Activated T-cell treated with anti-CD3 and anti-CD28 coated beads, Interleukin-2, amount 50 U/mL, for 4 hours (primary cell): ENCODE measurements around the gene APLNR. TPM values are rescaled to one million over a fixed set of nuclear protein-coding genes. Genes with fewer than 3 reads are reported as not detected.

Source experiments
- ATAC-seq, 2 donors: fragments of 200-7000 bp; cut with Tn5 transposase; one replicate each; pipeline ENCODE4 v1.10.0; 2021
- DNase-seq: peaks from one replicate; pipeline ENCODE4 v3.0.0-alpha.2; 2020
- H3K27me3 Mint-ChIP-seq: one replicate; pipeline ENCODE4 v1.8.0; 2021; ENCODE audit warnings: low read depth, mixed read lengths
- H3K36me3 Mint-ChIP-seq: one replicate; pipeline ENCODE4 v1.8.0; 2022; ENCODE audit warnings: mixed read lengths; ENCODE audit not compliant: insufficient read depth
- H3K4me1 Mint-ChIP-seq: one replicate; pipeline ENCODE4 v1.8.0; 2021; ENCODE audit warnings: low read depth, mixed read lengths
- H3K4me3 Mint-ChIP-seq: one replicate; pipeline ENCODE4 v1.8.0; 2021; ENCODE audit warnings: mild to moderate bottlenecking, moderate library complexity, mixed read lengths
- H3K9me3 Mint-ChIP-seq: one replicate; pipeline ENCODE4 v1.8.0; 2021; ENCODE audit warnings: mixed read lengths
- total RNA-seq, 3 donors: library from RNA; stranded (reverse); gene quantifications; one replicate each; pipeline ENCODE4 v1.2.1, GENCODE V29; 2021

APLNR gene
- total RNA-seq, 3 donors from 2014 or later: not detected

DNA sequence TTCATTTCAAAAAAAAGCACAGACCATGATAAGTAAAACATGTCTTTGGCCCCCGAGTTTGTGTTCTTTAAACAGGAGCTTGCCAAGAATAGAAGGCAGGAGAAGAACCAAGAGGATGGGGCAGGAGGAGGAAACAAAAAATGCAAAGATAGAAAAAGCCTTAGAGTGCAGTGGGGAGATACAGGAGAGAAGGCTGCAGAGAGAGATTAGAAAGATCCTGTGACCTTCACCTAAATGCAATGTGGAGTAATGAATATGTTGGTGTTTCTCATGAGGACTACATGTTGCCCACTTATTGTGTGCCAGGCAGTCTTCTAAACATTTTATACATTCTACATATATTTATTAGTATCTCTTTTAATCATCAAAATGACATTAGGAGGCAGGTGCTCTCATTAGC lies 2.3 kb upstream of the APLNR start:
- no peak for ATAC-seq
- no peak overlapping the region for H3K4me3 Mint-ChIP-seq
- no peaks in the 10 kb centered on the region for H3K36me3 Mint-ChIP-seq
- no peaks in the 10 kb centered on the region for H3K4me1 Mint-ChIP-seq
- no peaks in the 10 kb centered on the region for H3K9me3 Mint-ChIP-seq
- no peak for DNase-seq
- peaks cover 35% of the 10 kb centered on the region for H3K27me3 Mint-ChIP-seq

DNA sequence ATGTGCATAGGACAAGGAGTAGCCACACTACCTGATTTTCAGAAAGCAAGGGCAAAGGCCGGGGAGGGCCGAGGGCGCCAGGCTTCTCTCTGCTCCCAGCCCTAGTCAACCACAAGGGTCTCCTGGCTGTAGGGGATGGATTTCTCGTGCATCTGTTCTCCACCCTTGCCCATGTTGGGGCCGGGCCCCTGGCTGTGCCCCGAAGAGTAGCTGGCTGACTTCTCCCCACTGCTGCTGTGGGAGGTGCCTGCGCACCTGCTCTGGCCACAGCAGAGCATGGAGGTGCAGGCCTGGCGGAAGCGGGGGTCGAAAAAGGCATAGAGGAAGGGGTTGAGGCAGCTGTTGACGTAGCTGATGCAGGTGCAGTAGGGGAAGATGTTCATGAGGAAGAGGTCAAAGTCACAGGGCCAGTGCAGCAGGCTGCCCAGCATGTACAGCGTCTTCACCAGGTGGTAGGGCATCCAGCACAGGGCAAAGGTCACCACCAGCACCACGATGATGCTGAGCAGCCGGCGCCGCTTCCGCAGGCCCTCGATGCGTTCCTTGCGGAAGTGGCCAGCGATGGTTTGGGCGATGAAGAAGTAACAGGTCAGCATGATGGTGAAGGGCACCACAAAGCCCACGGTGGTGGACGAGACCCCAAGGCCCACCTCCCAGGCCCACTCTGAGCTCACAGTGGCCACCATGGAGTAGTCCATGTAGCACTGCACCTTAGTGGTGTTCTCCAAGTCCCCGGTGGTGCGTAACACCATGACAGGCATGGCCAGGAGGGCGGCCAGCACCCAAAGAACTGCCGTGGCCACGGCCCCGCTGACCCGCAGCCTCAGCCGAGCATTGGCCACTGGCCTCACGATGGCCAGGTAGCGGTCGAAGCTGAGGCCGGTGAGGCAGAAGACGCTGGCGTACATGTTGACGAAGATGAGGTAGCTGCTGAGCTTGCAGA lies 1.0 kb downstream of the APLNR start:
- Mint-ChIP-seq H3K27me3 (peaks cover 66% of the 10 kb centered on the region), H3K4me1 (no peaks in the 10 kb centered on the region), H3K4me3 (no peak overlapping the region), H3K36me3 (no peaks in the 10 kb centered on the region), H3K9me3 (no peaks in the 10 kb centered on the region)
- ATAC-seq (no peak), DNase-seq (no peak)

DNA sequence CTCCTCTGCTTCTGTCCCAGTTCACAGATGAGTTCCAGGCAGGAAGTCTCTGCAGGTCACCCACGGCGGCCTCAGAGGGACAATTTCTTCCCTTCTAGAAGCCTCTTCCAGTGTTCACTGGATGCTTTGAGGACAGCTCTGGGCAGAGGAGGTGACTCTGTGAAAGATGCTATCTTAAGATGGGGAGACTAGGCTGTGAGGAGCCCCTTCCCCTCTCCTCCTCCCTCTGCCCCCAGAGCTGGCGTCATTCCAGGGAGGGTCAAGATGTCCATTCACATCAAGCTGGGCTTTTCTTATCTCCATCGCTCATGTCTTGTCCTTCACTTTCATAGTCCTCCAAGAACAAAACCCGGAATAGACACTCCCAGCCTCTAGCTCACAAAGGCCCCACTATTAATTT lies 3.3 kb downstream of the APLNR start:
- Mint-ChIP-seq H3K27me3 (peaks cover 76% of the 10 kb centered on the region), H3K9me3 (no peaks in the 10 kb centered on the region), H3K4me1 (no peaks in the 10 kb centered on the region), H3K4me3 (no peak overlapping the region), H3K36me3 (no peaks in the 10 kb centered on the region)
- DNase-seq (no peak), ATAC-seq (no peak)

- peaks cover 63% of the 10 kb centered on the region for H3K27me3 Mint-ChIP-seq
- ATAC-seq (no peak), DNase-seq (no peak)
- no peaks in the 10 kb centered on the region for H3K36me3 Mint-ChIP-seq
- H3K4me3 Mint-ChIP-seq: no peak overlapping the region
- no peaks in the 10 kb centered on the region for H3K9me3 Mint-ChIP-seq
- no peaks in the 10 kb centered on the region for H3K4me1 Mint-ChIP-seq
Observed at GRCh38 chr11:57231539-57232253, 5.4 kb downstream of the APLNR start.

DNA sequence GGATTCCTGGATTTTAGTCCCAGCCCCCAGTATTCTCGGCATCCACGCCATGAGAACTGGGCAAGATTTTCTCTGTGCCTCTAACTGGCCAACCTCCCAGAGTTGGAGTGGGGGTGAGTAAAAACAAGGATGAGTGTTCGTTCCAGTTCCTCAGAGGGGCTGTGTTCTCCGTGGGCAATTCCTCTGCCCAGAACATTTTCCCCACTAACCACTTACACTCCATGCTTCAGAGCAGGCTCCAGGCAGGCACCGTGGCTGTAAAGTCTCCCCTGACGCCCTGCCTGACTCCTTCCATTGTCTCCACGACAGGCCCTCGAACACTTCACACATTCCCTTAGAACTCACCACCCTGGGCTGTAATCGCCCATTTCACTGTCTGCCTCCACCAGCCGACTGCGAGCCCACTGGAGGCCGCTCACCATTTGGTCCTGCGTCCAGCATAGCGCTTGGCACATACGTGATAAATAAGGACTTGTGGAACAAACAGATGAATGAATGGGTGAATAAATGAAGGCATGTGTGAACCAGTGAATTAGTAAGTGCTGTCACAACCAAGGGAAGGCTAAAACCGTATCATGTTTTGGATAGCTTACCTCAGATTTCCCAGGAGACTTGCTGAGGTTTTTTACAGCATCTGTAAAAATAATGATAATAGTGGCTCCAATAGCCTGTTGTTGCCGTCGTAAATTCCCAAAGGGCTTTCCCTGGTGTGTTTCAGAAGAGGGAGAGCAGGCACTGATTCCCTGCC lies 6.1 kb downstream of the APLNR start:
- Mint-ChIP-seq H3K4me1 (no peaks in the 10 kb centered on the region), H3K36me3 (no peaks in the 10 kb centered on the region)
- no peak for ATAC-seq

GRCh38 chr11:57230316-57230715 lies 6.7 kb downstream of the APLNR start:
- H3K27me3 Mint-ChIP-seq: peaks cover 53% of the 10 kb centered on the region
- no peaks in the 10 kb centered on the region for H3K36me3 Mint-ChIP-seq
- ATAC-seq (no peak), DNase-seq (no peak)
- no peaks in the 10 kb centered on the region for H3K9me3 Mint-ChIP-seq
- H3K4me1 Mint-ChIP-seq: no peaks in the 10 kb centered on the region
- H3K4me3 Mint-ChIP-seq: no peak overlapping the region

More for the DNA sequence above, 6.1 kb downstream of the APLNR start:
- Mint-ChIP-seq H3K9me3 (no peaks in the 10 kb centered on the region), H3K27me3 (peaks cover 58% of the 10 kb centered on the region), H3K4me3 (no peak overlapping the region)
- no peak for DNase-seq

DNA sequence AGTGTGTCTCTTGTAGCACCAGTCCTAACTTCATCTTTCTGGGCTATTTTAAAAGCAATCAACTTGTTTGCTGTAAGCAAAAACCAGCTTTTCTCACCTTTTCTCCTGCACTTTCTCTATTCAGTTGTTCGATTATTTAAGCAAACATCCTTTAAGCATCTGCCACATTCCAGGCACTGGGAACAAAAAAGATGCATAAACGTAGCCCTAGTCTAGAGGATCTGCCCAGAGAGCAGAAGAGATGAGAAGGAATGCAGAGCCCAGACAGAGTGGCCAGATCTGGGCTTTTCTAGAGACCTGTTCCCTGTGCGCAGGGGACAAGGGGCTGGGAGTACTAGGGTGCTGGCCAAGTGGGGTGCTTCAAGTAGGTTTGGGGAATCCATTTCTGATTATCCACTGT lies 8.4 kb downstream of the APLNR start:
- H3K4me3 Mint-ChIP-seq: no peak overlapping the region
- no peak for DNase-seq
- ATAC-seq: no peak
- H3K9me3 Mint-ChIP-seq: no peaks in the 10 kb centered on the region
- H3K27me3 Mint-ChIP-seq: peaks cover 36% of the 10 kb centered on the region
- H3K36me3 Mint-ChIP-seq: no peaks in the 10 kb centered on the region
- no peaks in the 10 kb centered on the region for H3K4me1 Mint-ChIP-seq

DNA sequence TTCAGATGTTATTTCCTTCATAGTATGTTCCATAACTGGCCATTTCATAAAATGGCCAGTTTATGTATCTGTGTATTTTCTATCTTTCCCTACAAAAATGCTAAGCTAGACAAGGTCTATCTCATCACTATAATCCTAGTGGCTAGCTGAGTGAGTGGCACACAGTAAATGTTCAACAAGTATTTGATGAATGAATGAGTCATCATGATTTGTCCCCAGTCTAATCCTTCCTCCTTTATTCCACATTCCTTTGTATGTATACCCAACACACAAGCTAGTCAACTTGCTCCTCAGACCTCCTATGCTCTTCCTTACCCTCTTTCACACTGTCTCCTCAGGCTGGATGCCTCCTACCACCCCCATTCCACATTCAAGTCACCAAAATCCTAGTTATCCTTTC lies 12.5 kb downstream of the APLNR start:
- Mint-ChIP-seq H3K4me3 (no peak overlapping the region), H3K4me1 (no peaks in the 10 kb centered on the region), H3K9me3 (no peaks in the 10 kb centered on the region), H3K36me3 (no peaks in the 10 kb centered on the region), H3K27me3 (peaks cover 4% of the 10 kb centered on the region)
- ATAC-seq (no peak), DNase-seq (no peak)

GRCh38 chr11:57224128-57224527 lies 12.9 kb downstream of the APLNR start:
- peaks cover 4% of the 10 kb centered on the region for H3K27me3 Mint-ChIP-seq
- no peaks in the 10 kb centered on the region for H3K36me3 Mint-ChIP-seq
- no peak for ATAC-seq

DNA sequence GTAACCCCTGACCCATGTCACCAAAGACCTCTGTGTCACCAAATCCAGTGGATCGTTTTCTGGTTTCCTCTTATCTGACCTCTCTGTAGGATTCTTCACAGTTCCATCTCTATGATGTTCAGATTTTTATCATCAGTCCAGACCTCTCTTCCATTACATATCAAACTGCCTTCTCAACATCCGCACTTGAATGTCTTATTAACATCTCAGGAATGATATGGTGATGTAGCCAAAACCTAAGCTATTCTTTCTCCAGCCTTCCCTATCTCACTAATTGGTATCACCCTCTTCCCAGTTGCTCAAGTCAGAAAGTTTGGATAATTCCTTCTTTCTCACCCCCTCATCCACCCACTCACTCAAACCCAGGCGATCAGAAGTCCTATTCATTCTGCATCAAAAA lies 13.4 kb downstream of the APLNR start:
- no peak for DNase-seq
- H3K9me3 Mint-ChIP-seq: no peaks in the 10 kb centered on the region
- peaks cover 4% of the 10 kb centered on the region for H3K27me3 Mint-ChIP-seq
- no peaks in the 10 kb centered on the region for H3K36me3 Mint-ChIP-seq
- no peak for ATAC-seq
- H3K4me3 Mint-ChIP-seq: no peak overlapping the region
- H3K4me1 Mint-ChIP-seq: no peaks in the 10 kb centered on the region

More at GRCh38 chr11:57224128-57224527, 12.9 kb downstream of the APLNR start:
- H3K4me1 Mint-ChIP-seq: no peaks in the 10 kb centered on the region
- no peaks in the 10 kb centered on the region for H3K9me3 Mint-ChIP-seq
- H3K4me3 Mint-ChIP-seq: no peak overlapping the region
- DNase-seq: no peak

- H3K9me3 Mint-ChIP-seq: no peaks in the 10 kb centered on the region
- no peak for ATAC-seq
- H3K4me3 Mint-ChIP-seq: no peak overlapping the region
- no peak for DNase-seq
- H3K4me1 Mint-ChIP-seq: no peaks in the 10 kb centered on the region
- H3K36me3 Mint-ChIP-seq: no peaks in the 10 kb centered on the region
- H3K27me3 Mint-ChIP-seq: peaks cover 8% of the 10 kb centered on the region
Observed at GRCh38 chr11:57222239-57222638, 14.8 kb downstream of the APLNR start.

DNA sequence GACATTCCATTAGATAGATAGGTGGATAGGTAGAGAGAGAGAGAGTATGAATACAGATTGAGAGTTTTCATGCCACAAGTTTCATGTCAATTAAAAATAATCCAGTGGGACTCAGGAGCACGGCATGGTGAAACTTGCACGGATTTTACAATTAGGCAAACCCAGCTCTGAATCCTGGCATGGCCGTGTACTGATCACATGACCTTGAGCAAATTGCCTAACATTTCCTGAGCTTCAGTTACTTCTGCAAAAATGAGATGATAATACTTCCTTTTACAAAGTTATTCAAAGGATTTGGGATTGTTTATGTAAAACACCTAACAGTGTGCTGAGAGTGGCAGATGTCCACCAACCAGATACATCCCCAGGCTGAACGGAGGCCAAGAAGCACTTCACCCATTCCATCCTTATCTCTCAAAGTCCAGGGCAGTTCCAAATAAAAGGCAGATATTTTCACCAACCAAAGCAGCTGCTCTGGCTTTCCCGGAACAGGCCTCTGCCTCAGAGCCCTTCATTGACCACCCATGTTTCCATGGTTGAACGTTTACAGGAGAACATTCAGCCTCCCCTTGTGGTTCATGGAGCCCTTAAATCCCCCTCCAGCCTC lies 17.9 kb downstream of the APLNR start:
- Mint-ChIP-seq H3K27me3 (peaks cover 16% of the 10 kb centered on the region), H3K4me3 (no peak overlapping the region), H3K9me3 (no peaks in the 10 kb centered on the region)

GRCh38 chr11:57217053-57217452 lies 20.0 kb downstream of the APLNR start:
- H3K4me3 Mint-ChIP-seq: no peak overlapping the region
- no peak for DNase-seq

More for the DNA sequence above, 17.9 kb downstream of the APLNR start:
- H3K4me1 Mint-ChIP-seq: no peaks in the 10 kb centered on the region
- DNase-seq (no peak), ATAC-seq (no peak)
- no peaks in the 10 kb centered on the region for H3K36me3 Mint-ChIP-seq

DNA sequence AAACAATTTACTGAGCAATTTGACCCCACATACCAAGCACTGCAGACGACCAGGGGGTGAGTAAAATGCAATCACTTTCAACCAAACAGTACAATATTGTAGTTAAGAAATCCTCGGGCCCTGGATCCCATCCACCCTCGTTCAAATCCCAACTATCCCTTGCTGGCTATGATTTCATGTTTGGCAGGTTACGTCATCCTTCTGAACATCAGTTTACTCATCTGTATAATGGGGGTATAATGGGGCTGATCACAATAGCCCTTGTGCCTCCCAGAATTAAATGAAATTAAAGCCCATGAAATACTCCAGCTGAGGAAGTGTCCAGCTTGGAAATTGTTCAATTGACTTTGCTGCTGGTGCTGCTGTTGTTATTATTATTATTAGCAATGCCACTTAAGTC lies 20.6 kb downstream of the APLNR start:
- no peak overlapping the region for H3K4me3 Mint-ChIP-seq
- ATAC-seq (no peak), DNase-seq (no peak)
- peaks cover 16% of the 10 kb centered on the region for H3K27me3 Mint-ChIP-seq
- no peaks in the 10 kb centered on the region for H3K9me3 Mint-ChIP-seq
- no peaks in the 10 kb centered on the region for H3K4me1 Mint-ChIP-seq
- no peaks in the 10 kb centered on the region for H3K36me3 Mint-ChIP-seq

More at GRCh38 chr11:57217053-57217452, 20.0 kb downstream of the APLNR start:
- ATAC-seq: no peak
- H3K4me1 Mint-ChIP-seq: no peaks in the 10 kb centered on the region
- H3K9me3 Mint-ChIP-seq: no peaks in the 10 kb centered on the region
- H3K36me3 Mint-ChIP-seq: no peaks in the 10 kb centered on the region
- peaks cover 16% of the 10 kb centered on the region for H3K27me3 Mint-ChIP-seq
